B cell (primary cell): ENCODE data around the gene C20orf144. TPM values are rescaled to one million over a fixed set of nuclear protein-coding genes. Genes with fewer than 3 reads are reported as not detected.

ENCODE experiments used
- ATAC-seq: fragments of 200-7000 bp; cut with Tn5 transposase; one replicate; pipeline ENCODE4 v1.10.0; 2021; ENCODE audit warnings: low read depth, mild to moderate bottlenecking, moderate number of reproducible peaks, moderate library complexity
- CTCF ChIA-PET: fragments of 350-600 bp; sonication (Branson Sonifier 250); formaldehyde crosslinking; loops from one replicate; lab custom pipeline; 2021; ENCODE audit warnings: antibody characterized with exemption, inconsistent platforms; lab: Charles Lee
- POLR2A ChIA-PET: fragments of 350-600 bp; sonication (Branson Sonifier 250); formaldehyde crosslinking; loops from one replicate; lab custom pipeline; 2021; ENCODE audit warnings: antibody characterized with exemption; lab: Charles Lee
- DNase-seq: peaks from one replicate; pipeline ENCODE4 v3.0.0; 2013
- H2AFZ ChIP-seq: 2 replicates; pipeline ENCODE4 v1.6.1; 2012; ENCODE audit warnings: mild to moderate bottlenecking, low read depth, low read length; ENCODE audit not compliant: insufficient read depth, poor library complexity, severe bottlenecking
- H3K27ac ChIP-seq, 2 donors: 1 replicate in 1 of 2; 2 replicates in 1 of 2; pipeline ENCODE4 v1.5.1; 2012 to 2013; ENCODE audit warnings: low read length in 2 of 2, mild to moderate bottlenecking in 2 of 2, moderate library complexity in 1 of 2
- H3K27me3 ChIP-seq, 4 experiments: fragments of 200-600 bp in 1 of 4; sonication (generic) in 1 of 4; replicated peaks in 1 of 4; 1 replicate in 2 of 4; 2 replicates in 2 of 4; pipeline versions ENCODE4 v1.6.1 to v1.7.0; 2013 to 2016; ENCODE audit warnings: low read length in 3 of 4, mild to moderate bottlenecking in 2 of 4, mixed read lengths in 1 of 4, moderate library complexity in 1 of 4; ENCODE audit not compliant: insufficient read depth in 4 of 4, control insufficient read depth in 3 of 4; ENCODE audit errors: control extremely low read depth in 1 of 4
- H3K36me3 ChIP-seq, 2 experiments: replicated peaks in 1 of 2; 1 replicate in 1 of 2; 2 replicates in 1 of 2; pipeline versions ENCODE4 v1.6.1 to v1.7.1; 2013; ENCODE audit warnings: low read length in 1 of 2; ENCODE audit not compliant: insufficient read depth in 2 of 2, control insufficient read depth in 1 of 2; ENCODE audit errors: control extremely low read depth in 1 of 2, extremely low read depth in 1 of 2
- H3K4me1 ChIP-seq, 2 donors: fragments of 200-600 bp in 1 of 2; sonication (generic) in 1 of 2; 1 replicate in 1 of 2; 2 replicates in 1 of 2; pipeline versions ENCODE4 v1.5.1 to v1.6.1; 2013 to 2017; ENCODE audit warnings: low read length in 2 of 2; ENCODE audit not compliant: control insufficient read depth in 2 of 2, insufficient read depth in 2 of 2
- H3K4me2 ChIP-seq: replicated peaks from 2 replicates; pipeline ENCODE3; 2012; ENCODE audit warnings: mild to moderate bottlenecking, low read depth, low read length; ENCODE audit not compliant: poor library complexity, severe bottlenecking
- H3K4me3 ChIP-seq, 5 experiments: fragments of 200-600 bp in 1 of 5; sonication (generic) in 1 of 5; 1 replicate in 3 of 5; 2 replicates in 2 of 5; pipeline versions ENCODE4 v1.5.1 to v1.7.0; 2011 to 2016; ENCODE audit warnings: low read length in 4 of 5, mild to moderate bottlenecking in 4 of 5, low read depth in 2 of 5, control low read depth in 1 of 5, moderate library complexity in 1 of 5; ENCODE audit not compliant: insufficient read depth in 1 of 5; ENCODE audit errors: control extremely low read depth in 1 of 5, extremely low read depth in 1 of 5
- H3K79me2 ChIP-seq: fragments of 200-600 bp; sonication (generic); one replicate; pipeline ENCODE4 v1.6.0; 2016; ENCODE audit warnings: low read length; ENCODE audit not compliant: control insufficient read depth, insufficient read depth
- H3K9ac ChIP-seq: fragments of 200-600 bp; sonication (generic); 2 replicates; pipeline ENCODE4 v1.6.1; 2017; ENCODE audit warnings: mild to moderate bottlenecking, low read length, moderate library complexity
- H3K9me3 ChIP-seq, 3 donors: one replicate each; pipeline versions ENCODE4 v1.6.1 to v1.7.1; 2013; ENCODE audit warnings: low read length in 2 of 3; ENCODE audit not compliant: control insufficient read depth in 2 of 3, insufficient read depth in 1 of 3; ENCODE audit errors: control extremely low read depth in 1 of 3
- H4K20me1 ChIP-seq: 2 replicates; pipeline ENCODE4 v1.6.0; 2012; ENCODE audit warnings: mild to moderate bottlenecking, low read length; ENCODE audit not compliant: insufficient read depth, control insufficient read depth, poor library complexity, severe bottlenecking
- H3K27ac Mint-ChIP-seq: one replicate; pipeline ENCODE4 v1.8.0; 2021; ENCODE audit warnings: mixed read lengths
- H3K27me3 Mint-ChIP-seq: one replicate; pipeline ENCODE4 v1.8.0; 2021; ENCODE audit warnings: mixed read lengths
- H3K4me1 Mint-ChIP-seq: one replicate; pipeline ENCODE4 v1.8.0; 2021; ENCODE audit warnings: mixed read lengths
- H3K4me3 Mint-ChIP-seq: one replicate; pipeline ENCODE4 v1.8.0; 2021; ENCODE audit warnings: mixed read lengths
- H3K9me3 Mint-ChIP-seq: one replicate; pipeline ENCODE4 v1.8.0; 2022; ENCODE audit warnings: mixed read lengths; ENCODE audit not compliant: insufficient read depth
- CTCF ChIP-seq: fragments of 200-600 bp; IDR thresholded peaks from one replicate; pipeline ENCODE4 v1.8.0; 2022; ENCODE audit warnings: antibody characterized with exemption, mild to moderate bottlenecking
- EZH2 ChIP-seq: IDR thresholded peaks from 2 replicates; pipeline ENCODE4 v1.6.1; 2012; ENCODE audit warnings: borderline replicate concordance, low read depth, mild to moderate bottlenecking, moderate library complexity, low read length; ENCODE audit not compliant: insufficient read depth, poor library complexity, severe bottlenecking
- WGBS: methylation state at CpG from one replicate; pipeline ENCODE4 v1.1.5; 2013; ENCODE audit warnings: missing lambda C conversion rate; ENCODE audit not compliant: insufficient coverage; 5-methylcytosine and 5-hydroxymethylcytosine counted together
- intact Hi-C: fragments of 100-400 bp; cut with micrococcal nuclease; formaldehyde crosslinking; loops from one replicate; pipeline ENCODE4 v1.10.0; 2022
- polyA plus RNA-seq: library from polyadenylated mRNA; depleted of rRNA; stranded (reverse); fragments of >200 nt; gene quantifications from 2 replicates; pipeline ENCODE4 v1.2.3, GENCODE V29; 2012
- total RNA-seq, 2 donors: library from RNA; stranded (reverse); fragments of 120-200 nt in 1 of 2; gene quantifications; 1 replicate in 1 of 2; 2 replicates in 1 of 2; pipeline versions ENCODE4 v1.2.3 to v1.2.4, GENCODE V29; 2013 to 2022

C20orf144 gene
- total and polyA plus RNA-seq, 2 donors (not counting 1 experiment from before 2014, with no cell fraction given), result 0.27 to 0.44 TPM

GRCh38 chr20:33684533-33685327 lies 22.6 kb downstream of the C20orf144 start:
- Histone ChIP-seq H3K9ac (no peak overlapping the region), H2AFZ (peak overlapping the region; percentile 76), H4K20me1 (no peaks in the 10 kb centered on the region)

More at GRCh38 chr20:33684533-33685327, 22.6 kb downstream of the C20orf144 start:
- Histone ChIP-seq H3K4me1 (peaks cover 25 to 31% of the 10 kb centered on the region in 2 donors), H3K4me2 (peak overlapping the region; percentile 96), H3K9me3 (no peaks in the 10 kb centered on the region), H3K4me3 (no peak overlapping the region), H3K27ac (peak overlapping the region; percentile 50 to 65), H3K79me2 (no peaks in the 10 kb centered on the region), H3K27me3 (no peaks in the 10 kb centered on the region), H3K36me3 (no peaks in the 10 kb centered on the region)
- ATAC-seq, result no peak
- Mint-ChIP-seq H3K4me3 (peak overlapping the region; percentile 81), H3K27ac (peak overlapping the region; percentile 84), H3K9me3 (no peaks in the 10 kb centered on the region), H3K4me1 (peaks cover 35% of the 10 kb centered on the region), H3K27me3 (no peaks in the 10 kb centered on the region)
- TF ChIP-seq CTCF (no peak), EZH2 (no peak)
- intact Hi-C loops, result no loop called here
- ChIA-PET CTCF (interaction anchor here (0.6 to 1.8 kb wide), 9 partner anchors 12 to 902 kb away, joined by 3 to 7 read pairs (median 4); partner anchors contain the start of gene ACTL10), POLR2A (interaction anchor here (1.0 to 1.3 kb wide), 3 partner anchors 9 to 18 kb away, joined by 4 to 6 read pairs (median 5); partner anchors contain the start of gene ACTL10)
- 84% methylated on average over 5 of the region's 10 CpGs for WGBS
- DNase-seq, result no peak
